GM21515 (cell line): ENCODE data around the gene TDP1.
"Not testable (repeated sequence)": the region's sequence is repeated elsewhere in the genome, so short reads cannot be mapped to it uniquely, and the experiment has no call there.

Experiments used
- ATAC-seq: cut with Tn5 transposase; IDR thresholded peaks from one replicate; pipeline ENCODE4 v1.9.1; 2021; ENCODE audit not compliant: unreplicated experiment

The TDP1 gene

GRCh38 chr14:90042496-90043252 lies 86.9 kb downstream of the TDP1 start:
- no peak for ATAC-seq

GRCh38 chr14:90045616-90046015 lies 89.9 kb downstream of the TDP1 start:
- no peak for ATAC-seq

- no peak for ATAC-seq
Observed at GRCh38 chr14:90049390-90049789, 93.7 kb downstream of the TDP1 start.

GRCh38 chr14:90050271-90050670 lies 94.5 kb downstream of the TDP1 start:
- no peak for ATAC-seq

GRCh38 chr14:90053044-90053443 lies 97.3 kb downstream of the TDP1 start:
- no peak for ATAC-seq

- no peak for ATAC-seq
Observed at GRCh38 chr14:90054803-90055202, 99.1 kb downstream of the TDP1 start.

- no peak for ATAC-seq
Observed at GRCh38 chr14:90056826-90057225, 101.1 kb downstream of the TDP1 start.

- ATAC-seq, result no peak
Observed at GRCh38 chr14:90058876-90059458, 103.2 kb downstream of the TDP1 start.

- peak; percentile 61 for ATAC-seq
Observed at GRCh38 chr14:90060312-90060964, 104.7 kb downstream of the TDP1 start.

- ATAC-seq, result no peak
Observed at GRCh38 chr14:90060965-90061684, 105.4 kb downstream of the TDP1 start.

- no peak for ATAC-seq
Observed at GRCh38 chr14:90061685-90062126, 106.0 kb downstream of the TDP1 start, which contains the start of gene KCNK13. Gene KCNK13 (plus strand): TSS chr14:90061994. CDS start chr14:90062206, 212 bp downstream.

- ATAC-seq, result no peak
Observed at GRCh38 chr14:90062127-90062794, 106.5 kb downstream of the TDP1 start.

GRCh38 chr14:90062822-90063539 lies 107.3 kb downstream of the TDP1 start:
- ATAC-seq, result no peak

- ATAC-seq, result no peak
Observed at GRCh38 chr14:90072350-90072749, 116.6 kb downstream of the TDP1 start.

GRCh38 chr14:90079576-90079975 lies 123.8 kb downstream of the TDP1 start:
- ATAC-seq, result no peak

GRCh38 chr14:90087433-90087832 lies 131.7 kb downstream of the TDP1 start:
- peak; percentile 59 for ATAC-seq

- ATAC-seq, result no peak
Observed at GRCh38 chr14:90088176-90088575, 132.4 kb downstream of the TDP1 start.

GRCh38 chr14:90089486-90089885 lies 133.8 kb downstream of the TDP1 start:
- ATAC-seq, result not testable (repeated sequence)

- no peak for ATAC-seq
Observed at GRCh38 chr14:90091393-90091792, 135.7 kb downstream of the TDP1 start.

GRCh38 chr14:90093942-90094595 lies 138.3 kb downstream of the TDP1 start:
- no peak for ATAC-seq
